Glutamatergic neuron (in vitro differentiated cells): Measurements from ENCODE around the gene NMRAL1. TPM values are rescaled to one million over a fixed set of nuclear protein-coding genes. Genes with fewer than 3 reads are reported as not detected.

Source experiments
- DNase-seq: peaks from one replicate; pipeline ENCODE4 v3.0.0; 2022
- H3K27ac Mint-ChIP-seq: one replicate; pipeline ENCODE4 v1.8.0; 2020; ENCODE audit warnings: mild to moderate bottlenecking, mixed read lengths, inconsistent platforms; ENCODE audit not compliant: unreplicated experiment
- H3K27me3 Mint-ChIP-seq: one replicate; pipeline ENCODE4 v1.8.0; 2020; ENCODE audit warnings: mild to moderate bottlenecking, moderate library complexity, mixed read lengths, inconsistent platforms; ENCODE audit not compliant: unreplicated experiment
- H3K36me3 Mint-ChIP-seq: one replicate; pipeline ENCODE4 v1.8.0; 2020; ENCODE audit warnings: mild to moderate bottlenecking, mixed read lengths, inconsistent platforms; ENCODE audit not compliant: unreplicated experiment
- H3K4me1 Mint-ChIP-seq: one replicate; pipeline ENCODE4 v1.8.0; 2020; ENCODE audit warnings: mild to moderate bottlenecking, low read depth, mixed read lengths, inconsistent platforms; ENCODE audit not compliant: unreplicated experiment
- H3K4me3 Mint-ChIP-seq: one replicate; pipeline ENCODE4 v1.8.0; 2020; ENCODE audit warnings: mild to moderate bottlenecking, mixed read lengths, inconsistent platforms; ENCODE audit not compliant: unreplicated experiment
- H3K9me3 Mint-ChIP-seq: one replicate; pipeline ENCODE4 v1.8.0; 2020; ENCODE audit warnings: mild to moderate bottlenecking, moderate library complexity, mixed read lengths, inconsistent platforms; ENCODE audit not compliant: unreplicated experiment
- CTCF ChIP-seq: fragments of 200-600 bp; sonication (generic); IDR thresholded peaks from one replicate; pipeline ENCODE4 v1.5.0; 2021; ENCODE audit not compliant: partially characterized antibody, unreplicated experiment
- total RNA-seq: library from RNA; stranded (reverse); fragmentation: NEBNext Ultra II Directional; extraction: Animal tissue kit (Norgen Biotek cat#: 25700); gene quantifications from one replicate; pipeline ENCODE4 v1.2.1, GENCODE V29; 2021; ENCODE audit not compliant: unreplicated experiment

The NMRAL1 gene
- total RNA-seq, 1 donor from 2014 or later, result 38.3 TPM

GRCh38 chr16:4513881-4514280 lies 39.5 kb upstream of the NMRAL1 start:
- Mint-ChIP-seq H3K4me3 (no peak overlapping the region), H3K27me3 (peaks cover 1% of the 10 kb centered on the region), H3K27ac (no peak overlapping the region), H3K36me3 (no peaks in the 10 kb centered on the region), H3K9me3 (peaks cover 16% of the 10 kb centered on the region), H3K4me1 (peaks cover 20% of the 10 kb centered on the region)
- no peak for DNase-seq
- no peak for TF ChIP-seq CTCF

- Mint-ChIP-seq H3K36me3 (no peaks in the 10 kb centered on the region), H3K27me3 (peaks cover 1% of the 10 kb centered on the region), H3K9me3 (peaks cover 16% of the 10 kb centered on the region), H3K4me1 (peaks cover 20% of the 10 kb centered on the region), H3K4me3 (no peak overlapping the region), H3K27ac (no peak overlapping the region)
- TF ChIP-seq CTCF, result no peak
- DNase-seq, result no peak
Observed at GRCh38 chr16:4513086-4513860, 38.8 kb upstream of the NMRAL1 start.

GRCh38 chr16:4512473-4512872 lies 38.0 kb upstream of the NMRAL1 start:
- no peak for TF ChIP-seq CTCF
- Mint-ChIP-seq H3K27me3 (peaks cover 1% of the 10 kb centered on the region), H3K36me3 (peaks cover 4% of the 10 kb centered on the region), H3K9me3 (peaks cover 18% of the 10 kb centered on the region), H3K27ac (peak overlapping the region; percentile 43), H3K4me1 (peaks cover 20% of the 10 kb centered on the region), H3K4me3 (no peak overlapping the region)
- DNase-seq, result no peak

- Mint-ChIP-seq H3K27me3 (peaks cover 1% of the 10 kb centered on the region), H3K27ac (no peak overlapping the region), H3K4me1 (peaks cover 20% of the 10 kb centered on the region), H3K9me3 (peaks cover 18% of the 10 kb centered on the region), H3K4me3 (no peak overlapping the region), H3K36me3 (peaks cover 4% of the 10 kb centered on the region)
- TF ChIP-seq CTCF, result peak; percentile 81
- peak; percentile 86 for DNase-seq
Observed at GRCh38 chr16:4511441-4512082, 37.1 kb upstream of the NMRAL1 start.
